GM15510 (cell line): ENCODE data around the gene GSX1.

Source experiments
- POLR2A ChIP-seq: IDR thresholded peaks from 3 replicates; pipeline ENCODE4 v1.6.1; 2011; ENCODE audit warnings: borderline replicate concordance; ENCODE audit not compliant: insufficient read length; ENCODE audit errors: extremely low read depth

GSX1 gene

GRCh38 chr13:27813826-27814225 lies 21.5 kb downstream of the GSX1 start:
- no peak for TF ChIP-seq POLR2A

- no peak for TF ChIP-seq POLR2A
Measured at GRCh38 chr13:27820524-27821482, 28.5 kb downstream of the GSX1 start.

GRCh38 chr13:27821566-27821965 lies 29.3 kb downstream of the GSX1 start:
- no peak for TF ChIP-seq POLR2A

DNA sequence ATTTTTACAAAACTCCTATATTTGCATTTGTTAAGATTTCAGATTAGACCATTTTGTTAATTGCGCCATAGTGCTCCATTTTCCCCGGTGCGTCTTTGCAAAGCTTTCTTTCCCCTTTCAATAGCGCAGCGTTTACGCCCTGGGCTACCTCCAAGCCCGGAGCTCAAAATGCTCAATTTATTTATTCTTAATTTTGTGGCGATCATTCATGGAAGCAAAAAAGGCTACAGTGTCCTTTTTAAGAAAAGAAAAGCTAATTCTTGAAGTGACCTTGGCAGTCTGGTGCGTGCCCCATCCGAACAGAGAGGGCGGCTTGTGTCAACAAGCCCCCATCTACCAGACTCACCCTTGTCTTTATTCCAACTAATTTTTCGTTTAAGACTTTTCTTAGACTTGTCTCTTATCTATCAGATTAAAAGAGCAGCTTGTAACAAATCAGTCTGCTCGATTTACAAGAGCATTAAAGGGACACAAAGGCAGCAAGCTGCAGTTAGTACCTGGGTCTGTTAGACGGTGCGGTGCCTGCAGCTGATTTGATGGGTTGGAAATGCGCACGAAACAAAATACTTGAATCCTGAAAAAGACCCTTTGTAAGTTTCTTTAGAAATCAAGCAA lies 30.1 kb downstream of the GSX1 start:
- TF ChIP-seq POLR2A: no peak

GRCh38 chr13:27822873-27823311 lies 30.6 kb downstream of the GSX1 start:
- TF ChIP-seq POLR2A: no peak

GRCh38 chr13:27824121-27824520 lies 31.8 kb downstream of the GSX1 start:
- TF ChIP-seq POLR2A: no peak

- TF ChIP-seq POLR2A: no peak
Measured at GRCh38 chr13:27825072-27825471, 32.8 kb downstream of the GSX1 start.

GRCh38 chr13:27826379-27827353 lies 34.4 kb downstream of the GSX1 start:
- TF ChIP-seq POLR2A: no peak

GRCh38 chr13:27827646-27828045 lies 35.4 kb downstream of the GSX1 start:
- TF ChIP-seq POLR2A: no peak

DNA sequence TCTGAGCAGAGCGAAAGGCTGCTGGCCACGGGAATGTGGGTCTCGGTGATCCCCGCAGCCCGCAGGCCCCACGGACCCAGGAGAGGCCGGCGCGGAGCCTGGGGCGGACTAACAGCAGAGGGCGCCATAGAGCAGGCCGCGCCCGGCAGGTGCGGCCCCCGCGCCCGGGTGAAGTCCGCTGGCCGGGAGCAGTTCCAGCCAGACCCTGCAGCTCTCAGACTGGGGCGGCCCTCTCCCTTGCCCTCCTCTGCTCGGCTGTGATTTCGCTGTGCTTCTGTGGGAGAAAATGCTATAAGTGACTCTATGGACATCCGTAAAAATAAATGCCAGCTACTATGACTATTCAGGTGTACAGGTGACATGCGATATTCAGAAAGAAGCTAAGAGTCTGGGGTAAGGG lies 37.7 kb downstream of the GSX1 start:
- TF ChIP-seq POLR2A: no peak

DNA sequence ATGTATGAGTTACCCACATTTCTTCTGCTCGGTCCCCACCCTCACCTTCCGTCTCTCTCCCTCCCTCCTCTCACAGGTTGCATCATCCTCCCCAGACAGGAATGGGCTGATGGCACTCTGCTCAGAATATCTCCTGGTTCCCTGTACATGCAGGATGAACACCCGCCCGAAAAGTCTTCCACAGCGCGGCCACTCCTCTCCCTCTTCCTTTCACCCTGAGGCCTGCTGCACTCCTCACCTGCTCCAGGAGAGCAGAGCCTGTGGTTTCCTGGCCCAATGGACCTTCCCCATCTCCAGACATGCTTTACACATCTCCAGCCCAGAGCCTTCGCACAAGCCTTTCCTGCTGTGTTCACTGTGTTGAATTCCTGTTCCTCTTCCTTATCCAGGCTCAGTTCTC lies 40.9 kb downstream of the GSX1 start:
- TF ChIP-seq POLR2A: no peak

DNA sequence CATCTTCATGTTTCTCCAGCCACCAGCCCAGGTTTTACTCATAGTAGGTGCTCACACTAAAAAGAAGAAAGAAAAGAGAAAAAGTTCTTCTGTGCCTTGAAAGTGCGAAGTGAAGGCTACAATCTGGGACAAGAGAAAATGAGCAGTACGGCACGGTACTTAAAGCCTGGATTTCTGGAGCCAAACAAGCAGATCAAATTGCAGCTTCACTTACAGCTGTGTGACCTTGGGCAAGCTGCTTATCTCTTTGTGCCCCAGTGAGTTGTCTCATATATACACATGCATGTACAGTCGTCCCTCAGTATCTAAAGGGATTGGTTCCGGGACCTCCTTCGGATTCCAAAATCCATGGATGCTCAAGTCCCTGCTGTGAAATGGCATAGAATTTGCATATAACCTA lies 41.8 kb downstream of the GSX1 start:
- no peak for TF ChIP-seq POLR2A

DNA sequence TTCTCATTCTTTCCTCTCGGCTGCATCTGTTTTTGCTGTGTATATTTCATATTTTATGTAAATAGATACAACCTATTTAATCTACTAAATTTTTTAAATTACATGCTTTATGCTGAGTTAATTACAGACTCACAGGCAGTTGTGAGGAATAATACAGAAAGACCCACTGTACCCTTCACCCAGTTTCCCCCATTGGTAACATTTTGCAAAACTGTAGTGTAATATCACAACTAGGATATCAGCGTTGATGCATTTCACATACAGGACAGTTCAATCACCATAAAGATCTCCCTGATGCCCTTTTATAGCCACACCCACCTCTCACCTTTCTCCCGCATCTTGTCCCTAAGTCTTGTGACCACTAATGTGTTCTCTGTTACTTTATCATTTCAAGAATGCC lies 43.5 kb downstream of the GSX1 start:
- no peak for TF ChIP-seq POLR2A

DNA sequence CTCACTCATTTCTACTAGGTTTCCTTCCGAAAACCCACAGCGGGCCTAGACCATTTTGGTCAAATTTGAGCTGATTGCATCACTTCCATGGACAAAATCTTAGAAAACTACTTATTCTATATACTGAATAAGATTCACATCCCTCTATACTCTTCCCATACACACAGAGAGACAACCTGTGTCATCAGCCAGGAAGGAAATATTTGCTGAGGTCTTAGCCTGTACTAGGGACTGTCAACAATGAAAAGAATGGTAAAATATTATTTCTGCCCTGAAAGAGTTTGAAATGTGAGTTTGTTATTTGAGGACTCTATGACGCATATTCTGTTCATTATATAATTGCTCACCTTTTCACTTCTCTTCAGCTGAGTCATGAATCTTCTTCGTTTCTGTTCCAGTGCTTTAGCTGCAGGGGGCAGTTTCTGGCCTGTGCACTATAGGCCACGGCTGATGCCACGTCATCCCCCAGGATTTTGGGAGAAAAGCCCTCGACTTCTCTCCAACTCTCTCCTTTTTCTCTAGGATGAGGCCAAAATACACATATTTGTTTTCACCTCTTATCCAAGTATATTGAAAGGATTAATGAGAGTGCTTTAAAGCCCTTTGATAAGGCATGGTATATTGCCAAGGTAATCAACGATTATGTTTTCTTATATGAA lies 47.7 kb downstream of the GSX1 start:
- TF ChIP-seq POLR2A: no peak
